GM19397 (cell line): ENCODE measurements around the gene CD276.
"Not testable (repeated sequence)": the region's sequence is repeated elsewhere in the genome, so short reads cannot be mapped to it uniquely, and the experiment has no call there.

Experiments
- ATAC-seq: cut with Tn5 transposase; IDR thresholded peaks from one replicate; pipeline ENCODE4 v1.9.1; 2021; ENCODE audit warnings: mild to moderate bottlenecking, moderate library complexity; ENCODE audit not compliant: unreplicated experiment

Gene CD276

DNA sequence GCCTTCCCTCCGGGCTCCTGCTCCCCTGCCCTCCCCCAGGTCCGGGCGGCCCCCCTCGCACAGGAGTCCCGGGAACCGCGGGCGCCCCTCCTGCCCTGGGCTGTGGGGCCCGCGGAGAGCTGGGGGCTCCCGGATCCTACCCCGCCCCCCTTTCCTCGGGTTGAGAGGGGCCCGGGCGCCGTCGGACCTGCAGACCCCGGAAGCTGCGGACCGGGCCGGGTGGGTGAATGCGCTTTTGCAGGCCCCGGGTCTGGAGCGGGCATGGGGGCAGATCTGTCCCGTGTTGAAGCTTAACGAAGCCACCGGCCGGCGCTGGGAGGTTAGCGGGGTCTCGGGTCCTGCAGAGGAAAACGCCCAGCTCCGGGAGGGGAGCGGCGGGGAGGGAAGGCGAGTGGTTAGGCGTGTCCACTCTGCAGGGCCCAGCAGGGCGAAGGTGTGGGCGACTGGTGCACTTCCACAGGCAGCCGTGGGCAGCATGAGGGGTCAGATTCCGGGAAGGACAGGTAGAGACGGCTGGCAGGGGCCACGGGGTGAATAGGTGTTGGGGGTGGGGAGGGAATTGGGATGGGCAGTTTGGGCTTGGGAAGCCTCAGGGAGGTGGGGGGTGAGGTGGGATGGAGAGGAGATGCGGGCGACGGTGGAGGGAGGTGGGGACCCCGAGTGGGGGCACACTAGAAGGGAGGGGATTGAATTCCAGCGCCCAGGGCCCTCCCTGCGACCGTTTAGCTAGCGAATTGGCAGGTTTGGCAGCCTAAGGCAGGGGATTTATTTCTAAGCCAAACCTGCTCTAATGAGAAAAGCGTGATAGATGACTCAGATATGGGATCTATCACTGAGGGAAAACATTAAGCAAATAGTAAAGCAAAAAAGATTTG, 635 bp downstream of the CD276 start:
- ATAC-seq: no peak

DNA sequence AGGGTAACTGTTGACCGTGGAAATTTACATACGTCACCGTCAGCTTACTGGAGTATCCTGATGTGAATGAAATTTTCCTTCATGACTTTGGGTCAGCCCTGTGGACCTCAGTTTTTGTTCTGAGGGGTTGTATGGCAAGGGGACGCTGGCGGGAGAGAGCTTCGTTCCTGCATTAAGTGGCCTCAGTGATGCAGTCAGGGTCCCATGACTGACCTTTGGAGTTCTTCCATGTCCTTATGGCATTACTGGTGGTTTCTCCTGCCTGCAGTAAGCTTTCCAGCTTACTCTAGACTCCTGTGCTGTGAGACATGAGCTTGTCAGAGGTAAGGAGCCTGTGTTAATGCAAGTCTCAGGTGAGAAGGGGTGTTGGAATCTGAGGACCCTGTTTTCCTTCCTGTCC, 1.8 kb downstream of the CD276 start:
- ATAC-seq: no peak

DNA sequence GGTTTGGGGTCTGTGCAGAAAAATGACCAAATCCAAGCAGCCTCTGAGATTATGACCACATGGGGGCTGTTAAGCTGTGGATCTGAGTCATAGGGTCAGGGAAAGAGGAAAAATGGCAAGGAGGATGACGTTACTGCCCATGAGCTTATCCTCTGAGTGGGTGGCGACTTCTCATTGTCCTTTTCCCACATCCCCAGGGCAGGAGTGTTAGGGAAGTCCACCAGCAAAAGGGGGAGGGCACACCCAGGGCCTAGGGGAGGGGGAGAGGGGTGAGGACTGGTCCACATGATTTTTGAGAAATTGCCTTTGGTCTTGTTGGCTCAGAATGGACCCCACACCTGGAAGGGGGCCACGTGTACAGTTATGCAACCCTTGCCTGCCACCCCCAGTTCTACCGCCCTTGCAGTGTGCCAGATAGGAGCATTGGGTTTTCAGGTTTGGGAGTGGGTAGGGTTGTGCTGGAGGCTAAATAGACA, 2.6 kb downstream of the CD276 start:
- no peak for ATAC-seq

DNA sequence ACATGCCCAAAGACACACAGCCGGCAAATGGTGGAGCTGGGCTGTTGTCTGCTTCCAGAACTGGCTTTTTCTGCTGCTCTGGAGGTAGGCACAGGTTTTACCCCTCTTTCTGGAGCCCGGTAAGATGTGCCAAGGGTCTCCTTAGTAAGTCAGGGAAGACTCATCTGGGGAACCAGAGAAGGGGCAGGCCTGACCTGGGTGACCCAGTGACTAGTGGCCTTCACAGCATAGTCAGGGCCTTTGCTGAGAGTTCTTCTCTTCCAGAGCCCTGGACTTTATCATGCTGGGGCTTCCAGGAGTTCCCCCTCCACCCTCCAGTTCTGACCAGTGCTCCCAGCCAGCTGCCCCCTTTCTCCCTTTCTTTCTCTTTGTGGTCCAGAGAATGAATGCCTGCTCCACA, 3.2 kb downstream of the CD276 start:
- no peak for ATAC-seq

DNA sequence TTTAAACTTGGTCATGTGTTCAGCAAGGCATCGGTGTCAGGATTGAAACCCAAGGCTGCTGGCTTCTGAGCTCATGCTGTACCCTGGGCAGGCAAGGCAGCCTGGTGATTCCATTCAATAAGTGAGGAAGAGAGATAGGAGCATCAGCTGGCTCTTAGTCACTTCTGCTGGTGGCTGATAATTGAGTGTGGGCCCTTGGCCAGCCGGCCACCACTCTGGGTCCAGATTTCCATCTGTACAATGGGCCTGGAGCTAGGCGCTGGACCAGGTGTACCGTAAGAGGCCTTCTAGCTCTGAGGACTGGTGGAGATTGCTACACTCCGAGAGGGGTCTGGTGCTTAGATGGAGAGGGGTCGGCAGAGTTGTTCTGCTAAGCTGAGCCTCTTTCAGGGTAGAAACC, 4.3 kb downstream of the CD276 start:
- ATAC-seq: no peak

DNA sequence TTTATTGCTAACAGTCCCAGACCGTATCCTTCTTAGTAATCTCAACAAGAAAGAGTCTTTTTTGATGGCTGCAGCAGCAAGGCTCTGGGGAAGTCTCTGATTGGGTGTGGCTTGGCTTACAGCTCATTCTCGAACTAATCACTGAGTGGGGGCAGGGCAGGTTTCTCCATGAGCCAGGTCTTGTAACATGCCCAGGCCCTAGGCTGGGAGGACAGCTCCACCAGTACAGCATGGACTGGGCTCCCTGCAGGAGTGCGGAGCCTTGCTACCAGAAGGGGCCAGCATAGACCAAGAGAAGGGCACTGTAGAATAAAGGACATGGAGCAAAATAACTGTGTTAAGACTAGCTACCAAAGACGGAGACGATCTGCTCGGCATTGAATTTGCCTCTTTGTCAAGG, 7.2 kb downstream of the CD276 start:
- ATAC-seq: no peak

DNA sequence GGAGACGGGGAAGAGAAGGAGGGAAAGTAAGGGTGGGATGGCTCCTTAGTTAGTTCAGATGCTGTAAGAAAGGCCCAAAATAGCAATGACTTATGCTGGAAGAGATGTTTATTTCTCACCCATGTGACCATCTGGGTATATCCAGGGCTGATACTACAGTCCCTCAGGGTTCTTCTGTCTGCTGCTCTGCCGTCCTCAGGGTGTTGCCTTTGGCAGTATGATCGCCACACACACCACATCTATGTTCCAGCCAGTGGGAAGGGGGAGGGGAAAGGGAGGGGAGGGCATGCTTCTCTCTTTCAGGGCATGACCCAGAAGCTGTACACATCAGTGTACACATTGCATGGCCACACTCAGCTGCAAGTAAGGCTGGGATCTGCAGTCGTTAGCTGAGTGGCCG, 10.2 kb downstream of the CD276 start:
- ATAC-seq: no peak

DNA sequence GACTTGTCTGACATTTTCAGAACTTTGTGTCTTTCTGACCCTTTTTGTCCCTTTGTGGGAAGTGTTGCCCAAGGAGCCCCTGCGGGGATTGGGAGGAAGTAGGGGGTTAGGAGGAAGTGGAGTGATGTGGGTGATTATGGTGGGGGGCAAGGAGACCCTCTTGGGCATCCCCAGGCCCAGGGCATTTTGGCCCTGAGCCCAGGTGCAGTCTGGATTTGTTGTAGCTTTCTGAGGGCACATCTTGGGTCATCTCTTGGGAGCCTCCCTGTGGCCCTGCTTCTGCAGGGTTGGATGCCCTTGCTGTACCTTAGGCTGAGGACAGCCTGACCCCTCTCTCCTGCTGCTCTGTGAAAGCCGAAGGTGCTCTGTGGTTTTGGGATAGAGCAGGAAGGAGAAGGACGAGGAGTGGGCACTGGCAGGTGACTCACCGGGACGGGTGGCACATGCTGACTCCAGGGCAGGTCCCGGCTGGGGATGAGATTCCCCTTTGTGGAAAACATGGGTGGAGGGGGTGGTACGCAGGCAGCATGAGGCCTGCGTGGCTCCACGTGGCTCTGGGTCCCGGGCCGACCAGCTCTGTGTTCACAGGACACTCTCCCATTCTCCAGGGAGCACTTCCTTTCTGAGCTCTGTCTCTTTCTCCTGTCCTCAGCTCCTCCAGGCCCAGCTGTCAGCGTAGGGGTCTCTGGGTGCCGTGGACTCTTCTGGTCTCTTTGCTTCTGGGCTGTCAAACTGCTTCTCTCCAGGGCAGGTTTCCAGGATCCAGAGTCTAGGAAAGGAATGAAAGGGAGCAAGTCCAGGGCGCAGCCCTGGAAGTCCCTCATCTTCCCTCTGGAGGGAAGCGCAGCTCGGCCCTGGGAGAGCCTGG, 11.8 kb downstream of the CD276 start:
- ATAC-seq: no peak

DNA sequence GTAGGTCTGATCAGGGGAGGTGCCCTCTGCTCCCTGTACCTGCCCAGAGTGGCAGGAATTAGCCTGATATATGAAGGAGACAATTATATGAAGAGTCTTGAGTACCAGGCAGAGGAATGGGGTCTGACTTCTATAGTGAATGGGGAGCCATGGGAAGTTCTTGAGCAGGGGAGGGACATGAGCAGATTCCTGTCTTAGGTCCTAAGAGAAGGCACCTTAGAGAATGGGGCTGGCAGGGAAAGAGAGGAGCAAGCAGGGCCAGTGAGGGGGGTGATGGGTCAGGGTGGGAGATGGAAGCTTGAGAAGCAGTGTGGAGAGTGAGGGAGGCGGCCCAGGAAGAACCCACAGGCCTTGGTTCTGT, 12.4 kb downstream of the CD276 start:
- no peak for ATAC-seq

DNA sequence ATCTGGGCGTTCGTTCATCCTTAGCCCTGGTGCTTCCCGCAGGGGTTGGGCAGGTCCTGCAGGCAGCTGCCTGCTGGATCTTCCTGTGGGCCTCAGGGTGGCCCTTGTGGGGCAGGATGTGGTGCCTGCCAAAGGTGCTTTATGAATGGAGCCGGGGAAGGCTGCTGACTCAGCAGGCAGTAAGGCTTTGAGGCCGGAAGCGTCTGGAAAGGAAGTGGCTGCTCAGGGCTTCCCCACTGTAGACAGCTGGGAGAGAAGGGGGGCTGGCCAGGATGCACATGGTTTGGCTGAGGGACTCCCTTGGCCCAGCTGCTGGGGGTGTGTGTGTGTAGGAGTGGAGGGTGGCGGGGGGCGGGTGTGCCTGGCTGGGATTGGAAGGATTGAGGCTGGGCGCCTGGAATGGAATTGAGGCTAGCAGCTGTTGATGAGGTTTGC, 12.9 kb downstream of the CD276 start:
- ATAC-seq: peak; percentile 70

DNA sequence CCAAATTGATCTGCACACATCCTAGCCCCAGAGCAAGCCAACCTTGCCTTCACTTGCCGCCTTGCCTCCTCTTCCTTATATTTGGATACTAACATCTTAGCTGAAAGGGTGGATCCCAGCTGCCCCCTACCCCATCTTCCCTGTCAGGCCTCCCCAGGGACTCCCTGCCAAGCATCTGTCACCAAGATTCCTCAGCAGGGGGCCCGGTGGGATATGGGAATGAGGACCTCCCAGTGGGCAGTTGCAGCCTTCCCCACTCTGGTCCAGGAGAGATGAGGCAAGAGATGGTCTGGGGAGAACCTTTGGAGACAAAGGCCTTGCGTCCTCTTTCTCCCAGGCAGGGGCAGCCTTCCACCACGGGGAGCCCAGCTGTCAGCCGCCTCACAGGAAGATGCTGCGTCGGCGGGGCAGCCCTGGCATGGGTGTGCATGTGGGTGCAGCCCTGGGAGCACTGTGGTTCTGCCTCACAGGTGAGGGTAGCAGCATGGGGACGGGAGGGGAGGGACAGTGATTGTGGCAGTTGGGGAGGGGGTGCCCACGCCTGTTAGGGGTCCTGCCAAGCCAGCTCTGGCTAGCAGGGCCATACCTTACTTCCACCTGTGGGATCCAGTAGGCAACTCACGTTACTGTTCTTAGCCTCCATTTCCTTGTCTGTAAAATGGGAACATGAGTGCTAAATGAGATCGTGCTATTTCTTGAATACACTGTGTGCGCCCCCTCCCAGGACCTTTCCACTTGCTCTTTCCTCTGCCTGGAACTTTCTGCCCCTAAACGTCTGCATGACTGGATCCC, 15.3 kb downstream of the CD276 start:
- ATAC-seq: no peak

DNA sequence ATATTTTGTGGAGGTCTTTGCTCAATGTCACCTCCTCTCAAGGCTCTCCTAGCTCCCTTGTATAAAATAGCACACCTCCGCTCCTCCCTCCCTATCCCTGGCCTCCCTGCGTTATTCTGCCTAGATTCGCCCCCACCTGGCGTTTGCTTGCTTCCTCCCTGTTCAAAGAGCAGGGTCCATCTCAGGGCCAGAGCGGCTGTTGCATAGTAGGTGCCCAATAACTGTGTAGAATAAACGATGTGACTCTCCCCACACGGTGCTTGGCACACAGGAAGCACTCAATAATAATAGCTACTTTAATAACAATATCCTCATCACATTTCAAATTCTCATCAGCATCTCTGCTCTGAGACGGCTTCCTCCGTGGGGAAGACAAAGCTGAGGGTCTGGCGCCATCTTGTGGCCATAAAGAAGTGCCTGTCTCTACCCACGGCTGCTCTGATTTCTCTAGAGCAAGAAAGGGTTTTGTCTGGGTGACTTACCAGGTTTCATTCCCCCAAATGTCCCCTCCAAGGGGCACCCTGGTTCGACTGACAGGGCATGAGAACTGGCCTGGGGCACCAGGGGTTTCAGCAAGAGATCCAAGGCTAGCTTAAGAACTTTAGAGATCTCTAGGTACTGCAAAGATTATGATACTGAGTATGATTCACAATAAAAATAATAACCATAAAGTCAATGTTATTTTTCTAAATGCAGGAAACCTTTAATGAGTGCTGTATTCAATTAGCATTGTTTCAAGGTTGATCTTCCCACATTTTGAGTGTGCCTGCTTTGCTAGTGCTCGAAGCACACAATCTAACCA, 16.1 kb downstream of the CD276 start:
- ATAC-seq: no peak

DNA sequence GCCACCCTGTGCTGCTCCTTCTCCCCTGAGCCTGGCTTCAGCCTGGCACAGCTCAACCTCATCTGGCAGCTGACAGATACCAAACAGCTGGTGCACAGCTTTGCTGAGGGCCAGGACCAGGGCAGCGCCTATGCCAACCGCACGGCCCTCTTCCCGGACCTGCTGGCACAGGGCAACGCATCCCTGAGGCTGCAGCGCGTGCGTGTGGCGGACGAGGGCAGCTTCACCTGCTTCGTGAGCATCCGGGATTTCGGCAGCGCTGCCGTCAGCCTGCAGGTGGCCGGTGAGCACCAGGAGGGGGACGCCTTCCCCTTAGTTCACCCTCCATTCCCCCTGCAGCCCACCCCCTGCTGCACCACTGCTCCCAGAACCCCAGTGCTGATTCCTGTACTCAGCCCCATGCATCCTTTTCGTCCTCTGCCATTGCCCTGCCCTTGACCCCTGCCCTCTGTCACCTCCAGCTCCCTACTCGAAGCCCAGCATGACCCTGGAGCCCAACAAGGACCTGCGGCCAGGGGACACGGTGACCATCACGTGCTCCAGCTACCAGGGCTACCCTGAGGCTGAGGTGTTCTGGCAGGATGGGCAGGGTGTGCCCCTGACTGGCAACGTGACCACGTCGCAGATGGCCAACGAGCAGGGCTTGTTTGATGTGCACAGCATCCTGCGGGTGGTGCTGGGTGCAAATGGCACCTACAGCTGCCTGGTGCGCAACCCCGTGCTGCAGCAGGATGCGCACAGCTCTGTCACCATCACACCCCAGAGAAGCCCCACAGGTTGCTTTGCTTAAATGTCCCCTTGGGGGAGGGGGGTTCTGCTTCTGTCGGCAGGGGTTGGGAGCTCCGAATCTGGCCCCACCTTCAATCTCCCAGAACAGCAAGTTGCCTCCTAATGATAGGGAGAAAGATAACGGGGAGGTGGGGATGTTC, 18.4 kb downstream of the CD276 start:
- not testable (repeated sequence) for ATAC-seq

DNA sequence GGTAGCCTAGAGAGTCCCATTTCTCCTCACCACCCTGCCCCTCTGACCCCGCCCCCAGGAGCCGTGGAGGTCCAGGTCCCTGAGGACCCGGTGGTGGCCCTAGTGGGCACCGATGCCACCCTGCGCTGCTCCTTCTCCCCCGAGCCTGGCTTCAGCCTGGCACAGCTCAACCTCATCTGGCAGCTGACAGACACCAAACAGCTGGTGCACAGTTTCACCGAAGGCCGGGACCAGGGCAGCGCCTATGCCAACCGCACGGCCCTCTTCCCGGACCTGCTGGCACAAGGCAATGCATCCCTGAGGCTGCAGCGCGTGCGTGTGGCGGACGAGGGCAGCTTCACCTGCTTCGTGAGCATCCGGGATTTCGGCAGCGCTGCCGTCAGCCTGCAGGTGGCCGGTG, 19.4 kb downstream of the CD276 start:
- not testable (repeated sequence) for ATAC-seq

DNA sequence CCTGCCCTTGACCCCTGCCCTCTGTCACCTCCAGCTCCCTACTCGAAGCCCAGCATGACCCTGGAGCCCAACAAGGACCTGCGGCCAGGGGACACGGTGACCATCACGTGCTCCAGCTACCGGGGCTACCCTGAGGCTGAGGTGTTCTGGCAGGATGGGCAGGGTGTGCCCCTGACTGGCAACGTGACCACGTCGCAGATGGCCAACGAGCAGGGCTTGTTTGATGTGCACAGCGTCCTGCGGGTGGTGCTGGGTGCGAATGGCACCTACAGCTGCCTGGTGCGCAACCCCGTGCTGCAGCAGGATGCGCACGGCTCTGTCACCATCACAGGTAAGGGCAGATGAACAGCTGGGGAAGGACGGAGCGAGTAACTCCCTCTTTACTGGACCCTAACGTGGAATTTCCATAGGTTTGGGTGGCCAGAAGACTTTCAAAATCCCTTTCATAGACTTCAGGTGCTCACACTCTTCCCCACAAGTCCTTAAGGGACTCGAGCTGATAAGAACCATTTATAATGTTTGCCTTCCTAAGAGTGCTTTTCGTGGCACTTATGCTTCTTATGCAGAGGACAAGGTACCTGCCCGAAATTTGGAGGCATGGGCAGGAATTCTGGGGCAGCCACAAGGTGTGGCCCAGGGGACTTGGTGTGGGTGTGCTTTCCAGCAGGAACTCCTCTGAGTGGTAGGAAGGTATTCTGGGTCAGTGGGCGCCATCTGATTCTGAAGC, 20.1 kb downstream of the CD276 start:
- ATAC-seq: not testable (repeated sequence)

DNA sequence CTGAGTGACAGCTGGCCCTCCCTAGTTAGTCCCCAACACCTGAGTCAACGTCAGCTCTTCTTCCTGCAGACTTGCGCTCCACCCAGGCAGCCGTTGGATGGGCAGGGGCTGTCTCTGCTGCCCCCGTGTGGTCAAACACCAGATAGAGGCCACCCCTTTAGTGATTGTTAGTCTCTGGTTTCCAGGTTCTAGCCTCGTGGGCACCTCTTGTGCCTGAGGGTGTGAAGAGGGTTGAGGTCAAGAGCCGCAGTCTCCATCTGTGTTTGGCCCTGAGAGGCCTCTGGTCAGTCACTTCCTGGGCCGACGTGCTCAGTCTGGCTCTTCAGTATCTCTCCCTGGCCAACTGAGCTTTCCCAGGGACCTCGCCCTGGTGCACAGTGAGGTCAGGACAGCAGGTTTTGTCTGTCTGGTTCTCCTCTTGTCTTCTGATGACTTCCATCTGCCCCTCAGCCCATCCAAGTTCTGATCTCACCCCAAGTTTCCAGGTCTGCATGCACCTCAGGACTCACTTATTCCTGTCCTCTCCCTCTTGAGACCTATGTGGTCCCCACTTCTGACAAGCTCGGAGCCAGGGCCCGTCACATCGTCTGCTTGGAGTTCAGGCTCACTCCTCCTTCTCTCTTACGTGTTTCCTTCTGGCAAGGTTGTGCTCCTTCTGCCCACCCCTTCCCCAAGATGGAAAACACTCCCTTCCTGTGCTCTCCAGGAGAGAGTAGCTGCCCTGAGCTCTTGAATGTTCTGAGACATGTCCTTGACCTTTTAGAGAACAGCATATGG, 20.9 kb downstream of the CD276 start:
- ATAC-seq: no peak

DNA sequence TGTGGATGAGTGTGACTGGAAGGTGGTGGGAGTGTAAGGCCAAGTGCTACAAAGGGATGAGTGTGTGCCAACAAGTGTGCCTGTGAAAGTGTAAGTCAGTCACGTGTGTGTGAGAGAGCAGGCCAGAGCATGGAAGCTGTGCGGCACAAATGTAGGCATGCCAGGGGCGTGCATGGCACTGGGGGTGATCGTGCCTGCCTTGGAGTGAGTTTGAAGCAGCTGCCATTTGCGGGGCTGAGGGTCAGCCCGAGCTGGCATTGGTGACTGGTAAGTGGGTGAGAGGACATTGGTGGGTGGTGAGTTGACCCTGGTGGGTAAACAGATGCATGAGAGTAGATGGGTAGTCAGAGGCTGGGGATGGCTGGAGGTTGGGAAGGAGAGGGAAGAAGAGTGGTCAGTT, 24.5 kb downstream of the CD276 start:
- no peak for ATAC-seq

DNA sequence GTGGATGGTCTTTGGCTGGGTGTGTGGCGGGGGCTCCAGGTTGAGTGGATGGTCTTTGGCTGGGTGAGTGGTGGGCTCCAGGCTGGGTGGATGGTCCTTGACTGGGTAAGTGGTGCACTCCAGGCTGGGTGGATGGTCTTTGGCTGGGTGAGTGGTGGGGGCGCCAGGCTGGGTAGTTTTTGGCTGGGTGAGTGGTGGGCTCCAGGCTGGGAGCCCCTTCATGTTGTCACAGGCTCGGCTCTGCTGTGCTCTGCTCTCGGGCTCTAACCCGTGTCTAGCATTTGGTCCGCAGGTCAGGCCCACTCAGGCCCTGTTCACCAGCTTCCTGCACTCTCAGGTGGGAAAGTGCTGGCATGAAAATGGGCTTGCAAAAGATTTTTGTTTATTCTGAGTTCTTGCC, 25.1 kb downstream of the CD276 start:
- ATAC-seq: no peak
